ENCODE measurements around the gene C3. TPM values are rescaled to one million over a fixed set of nuclear protein-coding genes. Genes with fewer than 3 reads are reported as not detected.

C3 gene
- total RNA-seq, 2 experiments from 2014 or later: 0.93 to 1.0 TPM

DNA sequence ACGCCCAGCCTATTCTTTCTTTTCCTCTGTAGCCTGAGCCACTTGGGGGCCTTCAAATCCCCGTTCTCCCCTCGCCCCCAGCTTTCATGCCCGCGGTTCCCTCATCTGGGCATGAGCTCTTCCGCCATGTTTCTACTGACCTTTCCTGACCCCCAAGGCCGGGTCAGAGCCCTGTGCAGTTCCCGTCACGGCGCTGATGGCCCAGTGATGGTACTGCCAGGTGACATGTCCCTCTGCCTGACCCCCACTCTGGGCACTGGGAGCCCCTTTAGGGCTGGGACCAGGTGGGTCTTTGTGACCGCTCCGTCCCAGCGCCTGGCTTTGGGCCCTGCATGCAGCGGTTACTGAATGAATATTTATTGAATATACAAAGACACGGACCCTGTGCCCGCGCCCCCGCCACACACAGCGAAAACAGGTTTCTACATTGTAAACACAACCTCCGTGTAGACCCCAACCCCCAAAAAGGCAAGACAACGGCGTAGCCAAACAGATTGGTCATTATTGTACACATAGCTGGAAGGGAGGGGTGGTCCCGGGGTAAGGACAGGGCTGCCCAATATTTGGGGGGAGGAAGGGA, 9.2 kb upstream of the C3 start:
- H3K36me3 Mint-ChIP-seq (ENCODE audit: low read depth): peaks cover 14% of the 10 kb centered on the region
- H3K4me1 Mint-ChIP-seq: no peaks in the 10 kb centered on the region
- no peak for ATAC-seq
- no peak overlapping the region for H3K4me3 Mint-ChIP-seq
- no peaks in the 10 kb centered on the region for H3K27me3 Mint-ChIP-seq
- POLR2A ChIA-PET: interaction anchor here (0.6 kb wide), 1 partner anchor 34 kb away, joined by 3 read pairs; no protein-coding TSS in a partner anchor
- intact Hi-C loops (cut with DNase I, micrococcal nuclease): no loop called here
- DNase-seq: no peak
- no peak overlapping the region for H3K27ac Mint-ChIP-seq
- no peaks in the 10 kb centered on the region for H3K9me3 Mint-ChIP-seq (ENCODE audit: low read depth)
- CTCF ChIA-PET: no interaction called here

- POLR2A ChIA-PET: no interaction called here
- ATAC-seq (no peak), DNase-seq (no peak)
- Mint-ChIP-seq H3K9me3 (ENCODE audit: low read depth) (no peaks in the 10 kb centered on the region), H3K4me3 (no peak overlapping the region), H3K4me1 (peaks cover 3% of the 10 kb centered on the region), H3K27me3 (no peaks in the 10 kb centered on the region), H3K27ac (no peak overlapping the region), H3K36me3 (ENCODE audit: low read depth) (peaks cover 8% of the 10 kb centered on the region)
- intact Hi-C loops (cut with DNase I, micrococcal nuclease): no loop called here
- CTCF ChIA-PET: interaction anchor here (0.8 to 1.0 kb wide), 3 partner anchors 8 to 135 kb away, joined by 3 to 4 read pairs (median 3); no protein-coding TSS in a partner anchor
Observed at GRCh38 chr19:6728346-6728745, 7.9 kb upstream of the C3 start.

DNA sequence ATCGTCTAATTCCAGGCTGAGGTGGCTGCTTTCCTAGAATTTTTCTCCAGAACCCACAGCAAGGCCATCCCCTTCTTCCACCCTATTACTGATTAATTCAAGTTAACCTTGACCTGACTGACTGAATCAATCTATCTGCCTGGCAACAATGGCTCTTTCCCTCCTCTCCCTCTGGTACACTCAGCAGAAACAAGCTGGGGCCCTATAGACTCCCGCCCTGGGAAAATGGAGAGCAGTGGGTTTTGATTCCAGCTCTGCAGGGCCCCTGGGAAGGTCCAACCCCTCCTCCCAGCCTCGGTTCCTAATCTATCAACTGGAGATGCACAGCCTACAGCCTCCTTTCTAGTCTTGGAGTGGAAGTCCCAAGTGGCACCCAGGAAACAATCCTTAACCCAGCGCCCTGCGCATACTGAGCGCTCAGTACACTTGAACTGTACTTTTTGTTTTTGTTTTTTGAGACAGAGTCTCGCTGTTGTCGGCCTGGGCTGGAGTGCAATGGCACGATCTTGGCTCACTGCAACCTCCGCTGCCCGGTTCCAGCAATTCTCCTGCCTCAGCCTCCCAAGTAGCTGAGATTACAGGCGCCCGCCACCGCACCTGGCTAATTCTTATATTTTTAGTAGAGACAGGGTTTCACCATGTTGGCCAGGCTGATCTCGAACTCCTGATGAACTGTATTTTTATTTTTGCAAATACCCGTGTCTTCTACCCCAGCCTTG, 5.2 kb upstream of the C3 start:
- ChIA-PET POLR2A (no interaction called here), CTCF (interaction anchor here (0.6 to 1.4 kb wide), 5 partner anchors 10 to 1479 kb away, joined by 3 read pairs; no protein-coding TSS in a partner anchor)
- no peak for ATAC-seq
- H3K27me3 Mint-ChIP-seq: no peaks in the 10 kb centered on the region
- intact Hi-C loops (cut with DNase I, micrococcal nuclease): no loop called here
- H3K4me3 Mint-ChIP-seq: no peak overlapping the region
- H3K36me3 Mint-ChIP-seq (ENCODE audit: low read depth): no peaks in the 10 kb centered on the region
- DNase-seq: no peak
- no peaks in the 10 kb centered on the region for H3K9me3 Mint-ChIP-seq (ENCODE audit: low read depth)
- peaks cover 7% of the 10 kb centered on the region for H3K4me1 Mint-ChIP-seq
- H3K27ac Mint-ChIP-seq: no peak overlapping the region

DNA sequence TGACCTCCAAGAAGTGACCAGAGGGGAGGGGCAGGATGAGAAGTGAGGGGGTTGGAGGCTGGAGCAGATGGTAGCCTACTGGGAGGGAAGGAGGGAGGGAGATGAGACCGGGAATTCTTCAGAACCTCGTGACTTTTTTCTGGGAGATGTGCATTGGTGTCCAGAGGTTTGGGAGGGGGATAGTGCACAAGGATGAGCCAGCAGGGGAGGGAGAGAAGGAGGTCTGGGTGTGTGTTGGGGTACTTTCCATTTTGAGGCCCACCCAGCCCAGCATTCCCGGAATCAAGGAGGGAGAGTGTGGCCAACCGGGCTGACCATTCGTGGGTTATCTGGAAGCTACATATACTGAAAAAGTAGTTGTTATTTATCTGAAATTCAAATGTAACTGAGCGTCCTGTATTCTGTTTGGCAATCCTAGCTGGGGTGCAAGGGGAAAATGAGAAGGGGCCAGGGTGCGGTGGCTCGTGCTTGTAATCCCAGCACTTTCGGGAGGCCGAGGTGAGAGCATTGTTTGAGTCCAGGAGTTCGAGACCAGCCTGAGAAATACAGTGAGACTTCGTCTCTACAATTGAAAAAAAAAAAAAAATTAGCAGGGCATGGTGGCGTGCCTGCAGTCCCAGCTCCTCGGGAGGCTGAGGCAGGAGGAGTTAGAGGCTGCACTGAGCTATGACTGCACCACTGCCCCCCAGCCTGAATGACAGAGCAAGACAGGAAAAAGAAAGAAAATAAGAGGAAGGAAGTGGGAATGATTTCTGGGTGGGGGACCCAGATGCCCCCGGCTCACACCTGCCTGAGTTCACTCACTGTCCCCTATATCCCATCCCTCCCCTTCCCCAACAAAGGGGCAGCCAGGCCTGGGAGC, 4.4 kb upstream of the C3 start:
- ChIA-PET CTCF (interaction anchor here (0.7 to 0.9 kb wide), 4 partner anchors 104 to 170 kb away, joined by 3 read pairs; no protein-coding TSS in a partner anchor), POLR2A (no interaction called here)
- no peak overlapping the region for H3K27ac Mint-ChIP-seq
- DNase-seq (no peak), ATAC-seq (no peak)
- no peaks in the 10 kb centered on the region for H3K36me3 Mint-ChIP-seq (ENCODE audit: low read depth)
- H3K9me3 Mint-ChIP-seq (ENCODE audit: low read depth): no peaks in the 10 kb centered on the region
- intact Hi-C loops (cut with DNase I, micrococcal nuclease): no loop called here
- H3K4me3 Mint-ChIP-seq: no peak overlapping the region
- H3K27me3 Mint-ChIP-seq: no peaks in the 10 kb centered on the region
- H3K4me1 Mint-ChIP-seq: peaks cover 9% of the 10 kb centered on the region

DNA sequence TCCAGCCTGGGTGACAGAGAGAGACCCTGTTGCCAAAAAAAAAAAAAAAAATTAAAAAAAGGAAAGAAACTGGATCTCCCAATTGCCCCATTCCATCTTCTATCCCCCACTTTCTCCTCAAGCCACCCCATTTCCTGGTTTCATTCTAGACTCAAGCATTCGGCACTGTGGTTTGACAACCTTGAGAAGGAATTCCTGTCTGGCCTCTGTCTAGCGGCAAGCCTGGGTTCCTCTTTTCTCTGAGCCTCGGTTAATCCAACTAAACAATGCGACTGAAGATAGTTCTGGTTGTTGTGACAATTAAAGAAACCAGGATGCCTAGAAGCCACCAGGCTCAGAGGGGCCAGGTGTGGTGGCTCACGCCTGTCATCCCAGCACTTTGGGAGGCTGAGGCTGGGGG, 3.3 kb upstream of the C3 start:
- intact Hi-C loops (cut with DNase I, micrococcal nuclease): no loop called here
- no peak for DNase-seq
- Mint-ChIP-seq H3K4me1 (peaks cover 9% of the 10 kb centered on the region), H3K4me3 (no peak overlapping the region), H3K27ac (no peak overlapping the region), H3K9me3 (ENCODE audit: low read depth) (no peaks in the 10 kb centered on the region), H3K27me3 (peaks cover 2% of the 10 kb centered on the region), H3K36me3 (ENCODE audit: low read depth) (no peaks in the 10 kb centered on the region)
- POLR2A ChIA-PET: no interaction called here
- no peak for ATAC-seq
- CTCF ChIA-PET: no interaction called here

GRCh38 chr19:6723108-6723618, 2.7 kb upstream of the C3 start:
- ChIA-PET POLR2A (no interaction called here), CTCF (no interaction called here)
- Mint-ChIP-seq H3K27ac (no peak overlapping the region), H3K4me3 (no peak overlapping the region), H3K4me1 (peaks cover 9% of the 10 kb centered on the region), H3K36me3 (ENCODE audit: low read depth) (no peaks in the 10 kb centered on the region), H3K9me3 (ENCODE audit: low read depth) (no peaks in the 10 kb centered on the region), H3K27me3 (peaks cover 2% of the 10 kb centered on the region)
- intact Hi-C loops (cut with DNase I, micrococcal nuclease): no loop called here
- DNase-seq: no peak
- ATAC-seq: no peak

DNA sequence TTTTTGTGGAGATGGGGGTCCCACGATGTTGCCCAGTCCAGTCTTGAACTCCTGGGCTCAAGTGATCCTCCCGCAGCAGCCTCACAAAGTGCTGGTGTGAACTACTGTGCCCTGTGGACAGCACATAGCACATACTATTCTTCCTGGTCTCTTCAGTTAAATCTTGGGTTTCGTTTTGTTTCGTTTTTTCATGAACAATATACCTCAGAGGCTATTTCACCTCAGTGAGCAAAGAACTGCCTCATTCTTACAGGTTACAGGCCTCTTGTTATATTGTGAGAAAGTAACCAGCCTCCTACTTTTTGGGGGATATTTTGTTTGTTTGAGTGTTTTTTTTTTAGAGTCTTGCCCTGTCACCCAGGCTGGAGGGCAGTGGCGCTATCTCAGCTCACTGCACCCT, 1.3 kb upstream of the C3 start:
- Mint-ChIP-seq H3K9me3 (ENCODE audit: low read depth) (peaks cover 3% of the 10 kb centered on the region), H3K36me3 (ENCODE audit: low read depth) (peaks cover 2% of the 10 kb centered on the region), H3K4me3 (no peak overlapping the region), H3K27ac (no peak overlapping the region), H3K4me1 (peaks cover 15% of the 10 kb centered on the region), H3K27me3 (peaks cover 8% of the 10 kb centered on the region)
- intact Hi-C loops (cut with DNase I, micrococcal nuclease): no loop called here
- CTCF ChIA-PET: interaction anchor here (0.6 to 1.1 kb wide), 2 partner anchors 205 to 240 kb away, joined by 3 to 5 read pairs; partner anchors contain the start of gene DENND1C
- DNase-seq (no peak), ATAC-seq (no peak)
- POLR2A ChIA-PET: no interaction called here

DNA sequence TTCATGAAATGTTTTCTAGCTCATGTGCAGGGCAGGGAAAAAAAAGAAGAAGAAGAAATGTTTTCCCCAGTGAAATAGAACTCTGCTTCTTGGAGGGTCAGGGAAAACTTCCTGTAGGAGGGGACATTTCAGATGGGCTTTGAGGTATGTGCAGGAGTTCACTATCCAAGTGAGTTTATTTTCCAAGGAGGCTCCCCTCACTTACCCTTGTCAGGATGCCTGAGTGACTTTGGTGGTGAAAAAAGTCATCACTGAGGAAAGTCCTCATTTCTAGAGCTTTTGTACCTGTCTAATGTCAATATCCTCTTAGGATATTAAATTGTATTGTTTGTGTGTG, 656 bp upstream of the C3 start:
- Mint-ChIP-seq H3K27ac (no peak overlapping the region), H3K4me3 (no peak overlapping the region), H3K9me3 (ENCODE audit: low read depth) (peaks cover 3% of the 10 kb centered on the region), H3K4me1 (peaks cover 15% of the 10 kb centered on the region), H3K36me3 (ENCODE audit: low read depth) (peaks cover 2% of the 10 kb centered on the region), H3K27me3 (peaks cover 8% of the 10 kb centered on the region)
- no peak for ATAC-seq
- ChIA-PET CTCF (interaction anchor here (1.4 kb wide), 1 partner anchor 143 kb away, joined by 3 read pairs; no protein-coding TSS in a partner anchor), POLR2A (interaction anchor here (0.6 kb wide), 1 partner anchor 276 kb away, joined by 4 read pairs; no protein-coding TSS in a partner anchor)
- intact Hi-C loops (cut with DNase I, micrococcal nuclease): no loop called here
- no peak for DNase-seq

DNA sequence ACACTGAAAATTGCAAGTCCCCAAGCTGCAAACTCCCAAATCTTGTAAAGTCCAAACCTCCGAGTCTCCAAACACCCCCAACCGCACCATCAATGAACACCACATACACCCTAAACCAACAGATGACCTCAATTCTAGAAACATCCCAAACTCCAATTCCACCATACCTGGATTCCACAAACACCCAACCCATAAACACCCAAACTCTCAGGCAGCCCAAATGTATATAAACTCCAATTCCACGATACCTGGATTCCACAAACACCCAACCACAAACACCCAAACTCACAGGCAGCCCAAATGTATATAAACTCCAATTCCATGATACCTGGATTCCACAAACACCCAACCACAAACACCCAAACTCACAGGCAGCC, 470 bp downstream of the C3 start:
- CTCF ChIA-PET: interaction anchor here (0.7 to 1.4 kb wide), 2 partner anchors 93 to 144 kb away, joined by 3 read pairs; no protein-coding TSS in a partner anchor
- Mint-ChIP-seq H3K27ac (no peak overlapping the region), H3K36me3 (ENCODE audit: low read depth) (peaks cover 2% of the 10 kb centered on the region), H3K4me3 (no peak overlapping the region), H3K9me3 (ENCODE audit: low read depth) (peaks cover 3% of the 10 kb centered on the region), H3K4me1 (peaks cover 15% of the 10 kb centered on the region), H3K27me3 (peaks cover 8% of the 10 kb centered on the region)
- intact Hi-C loops (cut with DNase I, micrococcal nuclease): loop anchor here (1.0 to 5.0 kb wide), 3 partner anchors 17 to 109 kb away; partner anchors contain the start of gene GPR108 (in 1 of the 2)
- ATAC-seq (no peak), DNase-seq (no peak)
- POLR2A ChIA-PET: no interaction called here

DNA sequence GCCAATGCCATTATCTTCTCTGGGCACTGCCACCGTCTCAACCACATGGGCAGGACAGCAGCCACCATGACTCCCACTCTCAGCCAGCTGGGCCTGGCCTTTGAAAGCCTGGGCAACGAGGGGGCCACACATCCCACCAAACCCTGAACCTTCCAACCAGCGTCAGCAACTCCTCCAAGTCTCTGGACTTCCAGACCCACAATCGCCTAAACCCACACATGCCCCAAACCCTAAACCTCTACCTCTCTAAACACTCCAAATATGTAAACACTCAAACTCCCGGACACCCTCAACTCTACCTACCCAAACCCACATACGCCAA, 949 bp downstream of the C3 start:
- POLR2A ChIA-PET: no interaction called here
- no peak for DNase-seq
- no peak overlapping the region for H3K4me3 Mint-ChIP-seq
- peaks cover 15% of the 10 kb centered on the region for H3K4me1 Mint-ChIP-seq
- H3K36me3 Mint-ChIP-seq (ENCODE audit: low read depth): peaks cover 2% of the 10 kb centered on the region
- peaks cover 8% of the 10 kb centered on the region for H3K27me3 Mint-ChIP-seq
- intact Hi-C loops (cut with DNase I, micrococcal nuclease): loop anchor here (1.0 to 5.0 kb wide), 3 partner anchors 17 to 110 kb away; partner anchors contain the start of gene GPR108 (in 1 of the 2)
- no peak overlapping the region for H3K27ac Mint-ChIP-seq
- H3K9me3 Mint-ChIP-seq (ENCODE audit: low read depth): peaks cover 3% of the 10 kb centered on the region
- ATAC-seq: no peak
- CTCF ChIA-PET: no interaction called here

- intact Hi-C loops (cut with DNase I, micrococcal nuclease): loop anchor here (1.0 to 5.0 kb wide), 6 partner anchors 18 to 110 kb away; partner anchors contain the start of genes GPR108 (in 2 of the 2) and SH2D3A (in 1 of the 2)
- ATAC-seq (peak; percentile 82), DNase-seq (peak; percentile 59)
- Mint-ChIP-seq H3K4me3 (no peak overlapping the region), H3K9me3 (ENCODE audit: low read depth) (peaks cover 3% of the 10 kb centered on the region), H3K36me3 (ENCODE audit: low read depth) (peaks cover 2% of the 10 kb centered on the region), H3K27ac (no peak overlapping the region), H3K4me1 (peaks cover 15% of the 10 kb centered on the region), H3K27me3 (peaks cover 8% of the 10 kb centered on the region)
- ChIA-PET CTCF (interaction anchor here (0.7 kb wide), 1 partner anchor 103 kb away, joined by 3 read pairs; no protein-coding TSS in a partner anchor), POLR2A (no interaction called here)
Observed at GRCh38 chr19:6718741-6719539, 1.5 kb downstream of the C3 start.

Measured in activated CD4-positive, alpha-beta T cell treated with anti-CD3 and anti-CD28 coated beads for 36 hours (primary cell).